ENCODE measurements around the gene MOB3B.

The MOB3B gene

GRCh38 chr9:27339661-27340284 is 189.8 kb downstream of the MOB3B start:
- H3K4me3 ChIP-seq (ENCODE audit: low read depth, low read length) = no peak overlapping the region
- no peak for DNase-seq (ENCODE audit: low read depth, low spot score)
- TF ChIP-seq CTCF (IDR thresholded peaks at IDR 0.05; ENCODE audit: insufficient read depth, low read length, missing control alignments) = no peak
- CTCF ChIA-PET = no interaction called here
- POLR2A ChIA-PET = no interaction called here

GRCh38 chr9:27338527-27338903 is 191.1 kb downstream of the MOB3B start:
- ChIA-PET POLR2A (no interaction called here), CTCF (interaction anchor here (1.0 kb wide), 1 partner anchor 209 kb away, joined by 5 read pairs; no protein-coding TSS in a partner anchor)
- DNase-seq (ENCODE audit: low read depth, low spot score) = no peak
- no peak overlapping the region for H3K4me3 ChIP-seq (ENCODE audit: low read depth, low read length)
- no peak for TF ChIP-seq CTCF (IDR thresholded peaks at IDR 0.05; ENCODE audit: insufficient read depth, low read length, missing control alignments)

GRCh38 chr9:27337833-27338526 is 191.6 kb downstream of the MOB3B start:
- no peak overlapping the region for H3K4me3 ChIP-seq (ENCODE audit: low read depth, low read length)
- DNase-seq (ENCODE audit: low read depth, low spot score) = no peak
- POLR2A ChIA-PET = no interaction called here
- TF ChIP-seq CTCF (IDR thresholded peaks at IDR 0.05; ENCODE audit: insufficient read depth, low read length, missing control alignments) = no peak
- CTCF ChIA-PET = interaction anchor here (1.0 to 2.1 kb wide), 3 partner anchors 208 to 210 kb away, joined by 4 to 12 read pairs (median 5); no protein-coding TSS in a partner anchor

- POLR2A ChIA-PET = no interaction called here
- TF ChIP-seq CTCF (IDR thresholded peaks at IDR 0.05; ENCODE audit: insufficient read depth, low read length, missing control alignments) = no peak
- H3K4me3 ChIP-seq (ENCODE audit: low read depth, low read length) = no peak overlapping the region
- CTCF ChIA-PET = interaction anchor here (1.5 to 2.1 kb wide), 2 partner anchors 208 to 211 kb away, joined by 4 to 12 read pairs; no protein-coding TSS in a partner anchor
- DNase-seq (ENCODE audit: low read depth, low spot score) = no peak
Observed at GRCh38 chr9:27337236-27337635, 192.4 kb downstream of the MOB3B start.

- ChIA-PET CTCF (interaction anchor here (1.5 to 7.9 kb wide), 3 partner anchors 195 to 211 kb away, joined by 4 to 89 read pairs (median 12); partner anchors contain the start of gene MOB3B), POLR2A (no interaction called here)
- DNase-seq (ENCODE audit: low read depth, low spot score) = no peak
- no peak for TF ChIP-seq CTCF (IDR thresholded peaks at IDR 0.05; ENCODE audit: insufficient read depth, low read length, missing control alignments)
- H3K4me3 ChIP-seq (ENCODE audit: low read depth, low read length) = no peak overlapping the region
Observed at GRCh38 chr9:27336829-27337228, 192.8 kb downstream of the MOB3B start.

GRCh38 chr9:27336126-27336525 is 193.5 kb downstream of the MOB3B start:
- POLR2A ChIA-PET = no interaction called here
- H3K4me3 ChIP-seq (ENCODE audit: low read depth, low read length) = no peak overlapping the region
- DNase-seq (ENCODE audit: low read depth, low spot score) = no peak
- no peak for TF ChIP-seq CTCF (IDR thresholded peaks at IDR 0.05; ENCODE audit: insufficient read depth, low read length, missing control alignments)
- CTCF ChIA-PET = interaction anchor here (1.5 to 7.9 kb wide), 3 partner anchors 195 to 212 kb away, joined by 4 to 89 read pairs (median 12); partner anchors contain the start of gene MOB3B

Data from AG04449 (cell line).